ENCODE results near the gene CCKAR. TPM values are rescaled to one million over a fixed set of nuclear protein-coding genes. Genes with fewer than 3 reads are reported as not detected.
A peak's percentile ranks its signal among the peaks of the same experiment; 100 is the strongest.

Gene CCKAR
- total RNA-seq, 4 donors from 2014 or later: 1.2 to 3.4 (median 1.5) TPM

DNA sequence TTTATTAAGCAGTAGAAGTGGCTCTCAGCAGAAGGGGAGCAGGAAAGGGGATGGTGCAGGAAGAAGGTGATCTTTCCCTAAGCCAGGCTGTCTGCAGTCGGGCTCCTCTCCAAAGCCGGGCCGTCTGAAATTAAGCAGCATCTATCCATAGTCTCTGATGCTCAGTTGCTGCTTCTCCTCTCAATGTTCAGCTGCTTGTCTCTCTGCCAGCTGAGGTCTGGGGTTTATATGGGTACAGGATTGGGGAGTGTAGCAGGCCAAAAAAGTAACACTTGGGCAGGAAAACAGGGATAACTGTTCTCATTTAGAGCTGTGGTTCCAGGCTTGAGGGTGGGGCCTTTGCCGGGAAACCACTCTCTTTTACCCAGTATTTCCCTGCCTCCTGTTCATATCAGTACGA, 39.2 kb upstream of the CCKAR start:
- no peak for DNase-seq (ENCODE audit: extremely low spot score)
- Histone ChIP-seq H3K4me1 (peaks cover 0 to 8% (median 5%) of the 10 kb centered on the region in 4 donors), H3K27ac (replicated peaks in 1 of 4) (no peak overlapping the region), H3K27me3 (no peaks in the 10 kb centered on the region), H3K4me3 (no peak overlapping the region), H3K9me3 (no peaks in the 10 kb centered on the region), H3K36me3 (no peaks in the 10 kb centered on the region)
- intact Hi-C loops (cut with DNase I): no loop called here
- TF ChIP-seq POLR2AphosphoS5 (IDR thresholded peaks at IDR 0.05): no peak
- TF ChIP-seq, protein P1, sequence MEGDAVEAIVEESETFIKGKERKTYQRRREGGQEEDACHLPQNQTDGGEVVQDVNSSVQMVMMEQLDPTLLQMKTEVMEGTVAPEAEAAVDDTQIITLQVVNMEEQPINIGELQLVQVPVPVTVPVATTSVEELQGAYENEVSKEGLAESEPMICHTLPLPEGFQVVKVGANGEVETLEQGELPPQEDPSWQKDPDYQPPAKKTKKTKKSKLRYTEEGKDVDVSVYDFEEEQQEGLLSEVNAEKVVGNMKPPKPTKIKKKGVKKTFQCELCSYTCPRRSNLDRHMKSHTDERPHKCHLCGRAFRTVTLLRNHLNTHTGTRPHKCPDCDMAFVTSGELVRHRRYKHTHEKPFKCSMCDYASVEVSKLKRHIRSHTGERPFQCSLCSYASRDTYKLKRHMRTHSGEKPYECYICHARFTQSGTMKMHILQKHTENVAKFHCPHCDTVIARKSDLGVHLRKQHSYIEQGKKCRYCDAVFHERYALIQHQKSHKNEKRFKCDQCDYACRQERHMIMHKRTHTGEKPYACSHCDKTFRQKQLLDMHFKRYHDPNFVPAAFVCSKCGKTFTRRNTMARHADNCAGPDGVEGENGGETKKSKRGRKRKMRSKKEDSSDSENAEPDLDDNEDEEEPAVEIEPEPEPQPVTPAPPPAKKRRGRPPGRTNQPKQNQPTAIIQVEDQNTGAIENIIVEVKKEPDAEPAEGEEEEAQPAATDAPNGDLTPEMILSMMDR (IDR thresholded peaks at IDR 0.05): no peak
- TF ChIP-seq EP300 (IDR thresholded peaks at IDR 0.05): no peak
- no peak for TF ChIP-seq POLR2A (IDR thresholded peaks at IDR 0.05; ENCODE audit: low read depth)
- WGBS: 59% methylated on average over 5 of the region's 5 CpGs

DNA sequence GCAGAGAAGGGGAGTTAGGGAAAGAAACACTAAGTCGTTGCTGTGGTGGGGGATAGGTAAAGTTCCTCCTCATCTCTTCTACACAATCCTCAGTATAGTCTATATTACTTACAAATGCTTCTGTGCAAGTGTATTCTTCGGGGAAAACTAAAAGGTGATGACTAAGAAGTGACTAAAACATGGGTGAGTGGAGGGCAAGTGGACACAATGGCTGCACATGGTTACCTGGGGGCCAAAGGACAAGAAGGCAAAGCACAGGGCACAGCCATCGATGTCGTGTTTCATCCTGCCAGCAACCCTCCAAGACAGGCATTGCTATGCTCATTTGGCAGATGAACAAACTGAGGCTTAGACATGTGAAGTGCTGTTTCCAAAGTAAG, 35.5 kb upstream of the CCKAR start:
- H3K36me3 ChIP-seq: no peaks in the 10 kb centered on the region
- no peak for TF ChIP-seq POLR2A (IDR thresholded peaks at IDR 0.05; ENCODE audit: low read depth)
- TF ChIP-seq POLR2AphosphoS5 (IDR thresholded peaks at IDR 0.05): no peak
- TF ChIP-seq EP300 (IDR thresholded peaks at IDR 0.05): no peak
- TF ChIP-seq, protein P1 (IDR thresholded peaks at IDR 0.05): no peak
- WGBS: 88% methylated on average over 4 of the region's 4 CpGs
- no peak overlapping the region for H3K27ac ChIP-seq (replicated peaks in 1 of 4)
- intact Hi-C loops (cut with DNase I): no loop called here
- H3K9me3 ChIP-seq: no peaks in the 10 kb centered on the region
- no peak overlapping the region for H3K4me3 ChIP-seq
- peak; percentile 45 for DNase-seq (ENCODE audit: extremely low spot score)
- H3K27me3 ChIP-seq: no peaks in the 10 kb centered on the region
- H3K4me1 ChIP-seq: peaks cover 0 to 8% (median 1%) of the 10 kb centered on the region in 4 donors

DNA sequence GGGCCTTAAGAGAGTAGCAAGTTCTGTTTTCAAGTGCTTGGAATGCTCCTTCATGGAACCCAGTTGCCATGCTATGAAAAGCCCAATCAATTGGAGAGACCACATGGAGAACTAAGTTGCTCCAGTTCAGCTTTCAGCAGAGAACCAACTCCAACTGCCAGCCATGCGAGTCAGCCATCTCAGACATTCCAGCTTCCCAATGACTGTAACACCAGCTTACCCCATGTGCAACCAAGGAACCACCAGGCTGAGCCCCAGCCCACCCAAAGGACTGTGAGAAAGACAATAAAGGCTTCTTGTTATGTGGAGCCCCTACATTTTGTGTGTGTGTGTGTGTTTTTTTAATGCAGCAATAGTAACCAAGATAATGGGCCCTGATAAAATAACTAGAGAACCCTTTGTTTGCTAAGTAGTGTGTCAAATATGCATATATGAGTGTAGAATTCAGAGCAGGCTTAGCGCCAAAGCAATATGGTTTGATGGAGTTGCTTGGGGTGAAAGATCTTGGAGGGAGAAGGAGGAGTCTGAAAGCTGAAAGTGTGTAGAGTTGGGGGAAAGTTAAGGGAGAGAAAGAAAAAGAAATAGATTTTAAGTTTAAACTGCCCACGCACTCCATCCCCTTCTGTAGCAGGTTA, 35.0 kb upstream of the CCKAR start:
- Histone ChIP-seq H3K9me3 (no peaks in the 10 kb centered on the region), H3K4me1 (peaks cover 0 to 8% (median 1%) of the 10 kb centered on the region in 4 donors), H3K36me3 (no peaks in the 10 kb centered on the region), H3K27ac (replicated peaks in 1 of 4) (no peak overlapping the region), H3K27me3 (no peaks in the 10 kb centered on the region), H3K4me3 (no peak overlapping the region)
- intact Hi-C loops (cut with DNase I): no loop called here
- TF ChIP-seq EP300 (IDR thresholded peaks at IDR 0.05): no peak
- TF ChIP-seq, protein P1 (IDR thresholded peaks at IDR 0.05): no peak
- no peak for TF ChIP-seq POLR2A (IDR thresholded peaks at IDR 0.05; ENCODE audit: low read depth)
- no peak for TF ChIP-seq POLR2AphosphoS5 (IDR thresholded peaks at IDR 0.05)
- DNase-seq (ENCODE audit: extremely low spot score): peak; percentile 57
- WGBS: 94% methylated on average over 3 of the region's 3 CpGs

DNA sequence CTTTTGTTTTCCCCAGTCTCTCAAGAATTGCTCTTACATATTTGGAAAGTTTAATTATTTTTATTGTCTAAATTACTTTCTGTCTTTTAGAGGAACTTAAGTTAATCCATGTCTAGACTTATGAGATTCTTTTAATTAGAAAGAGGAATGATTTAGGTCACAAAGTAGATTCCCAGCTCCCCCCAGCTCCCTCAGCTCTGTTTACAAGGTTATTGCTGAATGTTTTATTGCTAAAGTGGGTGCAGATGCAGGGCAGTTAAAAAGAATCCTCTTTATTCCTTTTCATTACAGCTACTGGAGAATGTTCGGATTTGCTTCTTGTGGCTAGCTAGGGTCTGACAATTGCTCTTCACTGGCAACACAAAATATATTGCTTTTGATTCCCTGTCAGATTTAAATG, 33.7 kb upstream of the CCKAR start:
- no peak for TF ChIP-seq EP300 (IDR thresholded peaks at IDR 0.05)
- TF ChIP-seq POLR2A (IDR thresholded peaks at IDR 0.05; ENCODE audit: low read depth): no peak
- TF ChIP-seq, protein P1 (IDR thresholded peaks at IDR 0.05): no peak
- no peak for TF ChIP-seq POLR2AphosphoS5 (IDR thresholded peaks at IDR 0.05)
- peaks cover 0 to 8% (median 1%) of the 10 kb centered on the region in 4 donors for H3K4me1 ChIP-seq
- H3K36me3 ChIP-seq: no peaks in the 10 kb centered on the region
- peak; percentile 19 for DNase-seq (ENCODE audit: extremely low spot score)
- H3K27ac ChIP-seq (replicated peaks in 1 of 4): no peak overlapping the region
- no peaks in the 10 kb centered on the region for H3K9me3 ChIP-seq
- no peaks in the 10 kb centered on the region for H3K27me3 ChIP-seq
- intact Hi-C loops (cut with DNase I): no loop called here
- H3K4me3 ChIP-seq: no peak overlapping the region
- WGBS: 89% methylated on average over 1 of the region's 1 CpG

DNA sequence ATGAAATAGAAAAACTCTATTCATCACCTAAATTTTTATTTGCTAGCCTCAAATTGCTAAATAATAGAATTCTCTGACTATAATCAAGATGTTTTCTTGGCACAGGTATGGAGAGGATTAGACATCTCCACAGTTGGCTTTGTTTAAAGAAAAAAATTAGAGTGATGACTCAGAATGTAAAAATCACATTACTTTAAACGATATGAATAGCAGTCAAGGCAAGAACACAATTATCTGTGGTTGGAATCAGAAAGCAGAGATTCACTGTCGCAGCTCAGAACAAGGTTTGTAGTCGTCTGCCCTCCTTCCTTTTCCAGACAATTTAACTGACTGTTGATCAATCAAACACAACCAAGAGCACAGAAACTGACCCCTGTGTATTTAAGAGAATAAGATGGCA, 32.2 kb upstream of the CCKAR start:
- peak; percentile 19 for DNase-seq (ENCODE audit: extremely low spot score)
- Histone ChIP-seq H3K4me1 (peaks cover 0 to 8% (median 1%) of the 10 kb centered on the region in 4 donors), H3K36me3 (no peaks in the 10 kb centered on the region), H3K9me3 (no peaks in the 10 kb centered on the region), H3K27ac (replicated peaks in 1 of 4) (no peak overlapping the region), H3K4me3 (no peak overlapping the region), H3K27me3 (no peaks in the 10 kb centered on the region)
- 26% methylated on average over 3 of the region's 3 CpGs for WGBS
- no peak for TF ChIP-seq EP300 (IDR thresholded peaks at IDR 0.05)
- intact Hi-C loops (cut with DNase I): no loop called here

Data from esophagus muscularis mucosa (tissue), 4 donors.